Psoas muscle (tissue), 8 donors: ENCODE results near the gene CACNA1B. TPM values are rescaled to one million over a fixed set of nuclear protein-coding genes. Genes with fewer than 3 reads are reported as not detected.

Source experiments
- ATAC-seq, 4 donors: fragments of 200-7000 bp; cut with Tn5 transposase; one replicate each; pipeline ENCODE4 v1.9.1; 2020; ENCODE audit warnings: moderate library complexity in 3 of 4, mild to moderate bottlenecking in 2 of 4
- DNase-seq, 2 donors: peaks; one replicate each; pipeline ENCODE4 v3.0.0-alpha.2; 2020
- H3K27ac ChIP-seq: fragments of 200-600 bp; one replicate; pipeline ENCODE4 v1.8.0; 2022
- H3K27me3 ChIP-seq, 3 donors: fragments of 200-600 bp in 1 of 3; one replicate each; pipeline versions ENCODE4 v1.6.1 to v1.8.0; 2013 to 2022; ENCODE audit warnings: low read length in 2 of 3, mild to moderate bottlenecking in 2 of 3, moderate library complexity in 1 of 3; ENCODE audit not compliant: insufficient read depth in 3 of 3
- H3K36me3 ChIP-seq, 2 donors: fragments of 200-600 bp in 1 of 2; one replicate each; pipeline versions ENCODE4 v1.6.1 to v1.8.0; 2013 to 2022; ENCODE audit warnings: low read depth in 1 of 2, mild to moderate bottlenecking in 1 of 2, moderate library complexity in 1 of 2; ENCODE audit not compliant: insufficient read depth in 1 of 2
- H3K4me1 ChIP-seq: fragments of 200-600 bp; one replicate; pipeline ENCODE4 v1.8.0; 2022
- H3K4me3 ChIP-seq: fragments of 200-600 bp; one replicate; pipeline ENCODE4 v1.8.0; 2022; ENCODE audit warnings: mild to moderate bottlenecking
- H3K9me3 ChIP-seq: fragments of 200-600 bp; one replicate; pipeline ENCODE4 v1.8.0; 2022
- CTCF ChIP-seq: fragments of 200-600 bp; IDR thresholded peaks from one replicate; pipeline ENCODE4 v1.8.0; 2022; ENCODE audit warnings: antibody characterized with exemption
- WGBS, 3 donors: extraction: QIAGEN DNeasy Blood & Tissue Kit; methylation state at CpG; one replicate each; pipeline versions ENCODE4 v1.1.6 to v1.1.7; 2013; 5-methylcytosine and 5-hydroxymethylcytosine counted together
- intact Hi-C, 2 donors: fragments of 100-400 bp; cut with DNase I; formaldehyde crosslinking; loops; one replicate each; pipeline versions ENCODE4 v1.11.0 to v1.14.2; 2022
- polyA plus RNA-seq, 3 donors: library from polyadenylated mRNA; stranded (reverse); fragments of 200-250 nt; gene quantifications; one replicate each; pipeline ENCODE4 v1.2.3, GENCODE V29; 2013
- total RNA-seq, 4 donors: library from RNA; stranded (reverse); fragmentation: NEBNext Ultra II Directional in 2 of 4; extraction: Animal tissue kit (Norgen Biotek cat#: 25700) in 2 of 4; gene quantifications; one replicate each; pipeline versions ENCODE4 v1.2.1 to v1.2.4, GENCODE V29; 2021 to 2023
- donor health status: healthy with polysubstance abuse.
- donor health status: DM: no; HTN: no; CAD: no; lungs with moderate emphysema.
- donor health status: Bipolar disorder and iron deficiency.
- donor health status: healthy.
- donor health status: DM: yes; HTN: yes; CAD: no.
- donor health status: DM: no; HTN: no; CAD: no.
- donor health status: DM: no; HTN: no; CAD: no.
- donor health status: DM: yes; HTN: yes; CAD: no.

CACNA1B gene
- total and polyA plus RNA-seq, 7 donors = 0.01 to 0.02 TPM; not detected in 5

GRCh38 chr9:137971477-137972138 lies 94.0 kb downstream of the CACNA1B start:
- WGBS, 3 donors = 82 to 84% (median 83%) methylated on average over 16 of the region's 16 CpGs
- DNase-seq (peak in 1 of 2 donors; percentile 28), ATAC-seq (no peak)
- H3K27ac ChIP-seq = no peak overlapping the region
- H3K36me3 ChIP-seq = no peaks in the 10 kb centered on the region
- intact Hi-C loops = no loop called here
- peaks cover 0 to 6% (median 0%) of the 10 kb centered on the region in 3 donors for H3K27me3 ChIP-seq
- TF ChIP-seq CTCF = no peak
- H3K4me1 ChIP-seq = no peaks in the 10 kb centered on the region
- no peaks in the 10 kb centered on the region for H3K9me3 ChIP-seq
- H3K4me3 ChIP-seq = no peak overlapping the region

GRCh38 chr9:137972355-137972987 lies 94.9 kb downstream of the CACNA1B start:
- peaks cover 0 to 6% (median 0%) of the 10 kb centered on the region in 3 donors for H3K27me3 ChIP-seq
- 84 to 86% (median 84%) methylated on average over 16 of the region's 16 CpGs for WGBS, 3 donors
- peak in 1 of 2 donors; percentile 17 for DNase-seq

GRCh38 chr9:137972988-137973470 lies 95.4 kb downstream of the CACNA1B start:
- 79 to 83% (median 80%) methylated on average over 13 of the region's 13 CpGs for WGBS, 3 donors
- DNase-seq (peak in 1 of 2 donors; percentile 9), ATAC-seq (no peak)
- Histone ChIP-seq H3K4me1 (no peaks in the 10 kb centered on the region), H3K36me3 (no peaks in the 10 kb centered on the region), H3K4me3 (no peak overlapping the region), H3K9me3 (no peaks in the 10 kb centered on the region), H3K27ac (no peak overlapping the region), H3K27me3 (peaks cover 0 to under 1% (median 0%) of the 10 kb centered on the region in 3 donors)
- TF ChIP-seq CTCF = no peak
- intact Hi-C loops = no loop called here

More at GRCh38 chr9:137972355-137972987, 94.9 kb downstream of the CACNA1B start:
- Histone ChIP-seq H3K36me3 (no peaks in the 10 kb centered on the region), H3K4me3 (no peak overlapping the region), H3K9me3 (no peaks in the 10 kb centered on the region), H3K4me1 (no peaks in the 10 kb centered on the region), H3K27ac (no peak overlapping the region)
- no peak for ATAC-seq
- intact Hi-C loops = no loop called here
- TF ChIP-seq CTCF = no peak

GRCh38 chr9:137973829-137974416 lies 96.3 kb downstream of the CACNA1B start:
- Histone ChIP-seq H3K27me3 (peaks cover 0 to 2% (median 0%) of the 10 kb centered on the region in 3 donors), H3K27ac (no peak overlapping the region), H3K9me3 (no peaks in the 10 kb centered on the region), H3K36me3 (no peaks in the 10 kb centered on the region), H3K4me1 (no peaks in the 10 kb centered on the region), H3K4me3 (no peak overlapping the region)
- peak in 1 of 2 donors; percentile 22 for DNase-seq
- ATAC-seq = no peak
- 78 to 84% (median 80%) methylated on average over 10 of the region's 10 CpGs for WGBS, 3 donors
- TF ChIP-seq CTCF = no peak
- intact Hi-C loops = loop anchor here in 1 of 2 donors (2.0 kb wide), 1 partner anchor 63 kb away; no protein-coding TSS in a partner anchor
